HG02588 (cell line): ENCODE measurements around the gene GUCY2F.

Experiments used
- ATAC-seq: cut with Tn5 transposase; IDR thresholded peaks from one replicate; pipeline ENCODE4 v1.9.1; 2021; ENCODE audit warnings: mild to moderate bottlenecking, moderate library complexity; ENCODE audit not compliant: unreplicated experiment

Gene GUCY2F

GRCh38 chrX:109398061-109398460, 83.8 kb downstream of the GUCY2F start:
- no peak for ATAC-seq

DNA sequence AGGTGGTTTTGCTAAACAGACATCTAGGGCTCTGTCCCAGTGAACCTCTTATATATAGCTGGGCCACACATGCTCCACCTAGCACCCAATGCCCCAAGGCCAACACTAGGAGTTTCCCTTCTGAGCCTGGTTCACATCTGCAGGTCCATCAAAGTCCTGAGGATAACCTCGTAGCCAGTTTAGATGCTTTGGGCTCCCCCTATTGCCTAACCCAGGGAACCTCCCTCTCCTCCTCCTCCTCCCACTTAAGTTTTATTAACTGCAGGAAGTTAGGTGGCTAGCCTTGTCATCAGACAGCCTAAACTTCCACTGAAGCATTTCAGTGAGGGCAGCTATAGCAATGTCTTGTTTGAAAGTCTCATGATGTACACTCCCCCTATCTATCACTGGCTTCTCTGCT, 88.0 kb downstream of the GUCY2F start:
- peak; percentile 55 for ATAC-seq

GRCh38 chrX:109392895-109393294, 89.0 kb downstream of the GUCY2F start:
- ATAC-seq: no peak

DNA sequence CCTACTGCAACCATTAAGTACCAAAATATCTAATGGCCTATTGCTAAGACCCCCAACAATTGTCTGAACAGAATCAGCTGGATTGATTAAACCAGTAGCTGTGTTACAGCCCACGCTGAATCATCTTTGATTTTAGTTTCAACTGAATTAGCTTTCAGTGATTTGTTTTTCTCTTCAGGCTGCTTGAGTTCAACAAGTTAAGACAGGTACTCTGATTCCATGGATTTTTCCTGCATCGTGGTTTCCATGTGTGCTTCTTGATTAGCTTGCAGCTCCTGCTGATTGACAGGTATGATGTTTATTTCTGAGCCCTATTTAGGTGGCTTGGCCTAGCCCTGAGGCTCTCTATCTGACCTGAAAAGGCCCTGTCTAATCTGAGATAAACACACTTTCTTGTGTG, 91.3 kb downstream of the GUCY2F start:
- no peak for ATAC-seq

DNA sequence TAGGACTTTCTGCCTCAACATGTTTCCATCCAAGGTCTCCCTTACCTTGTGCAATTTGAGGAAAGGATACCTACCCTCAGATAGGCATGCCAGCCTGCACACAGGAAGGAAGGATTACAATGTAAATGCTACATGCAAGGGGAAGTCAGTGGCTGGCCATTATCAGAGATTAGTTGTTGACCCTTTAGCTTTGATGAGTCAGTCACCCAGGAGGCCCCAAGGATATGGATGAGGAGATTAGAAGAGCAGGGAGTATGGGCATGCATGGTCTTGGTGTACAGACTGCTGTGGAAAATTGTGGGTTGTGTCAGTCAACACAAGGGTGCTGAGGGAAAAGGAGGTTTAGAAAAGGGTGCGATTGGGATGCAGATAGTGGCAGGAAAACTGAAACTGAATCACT, 92.0 kb downstream of the GUCY2F start:
- no peak for ATAC-seq

GRCh38 chrX:109384699-109385098, 97.2 kb downstream of the GUCY2F start:
- ATAC-seq: no peak

GRCh38 chrX:109382332-109382731, 99.6 kb downstream of the GUCY2F start:
- ATAC-seq: no peak

DNA sequence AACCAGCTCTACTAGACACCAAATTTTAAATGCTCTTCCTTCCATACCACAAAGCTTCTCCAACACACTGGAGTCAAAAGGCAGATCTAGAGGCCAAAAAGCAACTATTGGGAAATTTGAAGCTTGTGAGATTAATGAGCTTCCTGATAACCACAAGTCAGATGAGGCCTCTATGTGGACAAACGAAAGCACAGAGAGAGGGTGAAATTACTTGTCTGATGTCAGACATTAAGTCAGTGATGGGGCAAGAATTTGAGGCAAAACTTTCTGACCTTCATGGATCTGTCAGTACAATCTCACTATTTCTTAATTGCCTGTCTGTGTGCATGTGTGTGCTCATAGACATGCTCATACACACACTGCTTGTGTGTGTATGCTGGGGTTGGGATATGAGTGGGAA, 103.6 kb downstream of the GUCY2F start:
- ATAC-seq: no peak

DNA sequence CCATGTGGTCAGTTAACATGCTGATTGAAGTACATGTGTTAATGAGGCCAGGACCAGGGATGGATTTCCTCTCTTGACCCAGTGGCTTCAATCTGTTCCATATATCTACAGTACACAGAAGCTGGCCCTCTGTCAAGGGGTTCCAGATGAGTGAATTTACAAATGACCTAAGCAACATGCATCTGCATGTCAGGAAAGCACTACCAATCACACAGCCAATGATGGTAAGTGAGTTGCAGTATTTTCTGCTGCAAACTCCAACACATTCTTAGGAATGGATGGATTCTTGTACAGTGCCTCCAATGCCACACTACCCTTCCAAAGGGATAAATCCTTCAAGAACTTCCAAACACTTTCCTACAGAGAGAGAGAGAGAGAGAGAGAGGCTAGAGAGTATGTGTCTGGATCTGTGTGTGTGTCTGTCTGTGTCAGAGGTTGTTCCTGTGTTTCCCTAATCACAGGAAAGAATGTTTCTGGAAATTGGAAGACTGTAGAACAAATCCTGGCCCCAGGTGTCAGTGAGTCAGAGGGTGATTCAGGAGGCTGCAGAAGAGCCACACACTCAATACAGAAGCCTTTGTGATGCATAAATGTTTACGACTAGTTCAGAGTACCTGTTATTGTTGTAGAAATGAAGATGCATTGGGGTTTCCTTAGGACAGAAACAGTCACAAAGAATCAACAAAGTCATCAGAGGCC, 107.5 kb downstream of the GUCY2F start:
- no peak for ATAC-seq

DNA sequence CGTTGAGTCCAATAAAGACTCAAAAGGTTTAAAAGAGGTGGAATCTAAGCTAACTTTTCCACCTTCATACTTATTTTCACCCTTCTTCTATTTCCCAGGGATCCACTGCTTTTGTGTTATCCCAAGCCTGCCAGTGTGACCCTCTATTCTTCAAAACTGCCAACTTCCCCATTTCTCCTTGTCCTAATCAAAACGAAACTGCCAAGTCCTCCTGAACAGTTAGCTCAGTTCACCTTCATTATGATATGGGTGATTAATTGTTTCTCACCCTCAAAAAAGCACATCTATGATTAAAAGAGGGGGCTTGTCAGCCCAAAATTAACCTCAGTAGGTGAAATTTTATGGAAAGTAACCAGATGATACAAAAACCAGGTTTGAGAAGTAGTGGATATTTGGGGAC, 108.4 kb downstream of the GUCY2F start:
- no peak for ATAC-seq

DNA sequence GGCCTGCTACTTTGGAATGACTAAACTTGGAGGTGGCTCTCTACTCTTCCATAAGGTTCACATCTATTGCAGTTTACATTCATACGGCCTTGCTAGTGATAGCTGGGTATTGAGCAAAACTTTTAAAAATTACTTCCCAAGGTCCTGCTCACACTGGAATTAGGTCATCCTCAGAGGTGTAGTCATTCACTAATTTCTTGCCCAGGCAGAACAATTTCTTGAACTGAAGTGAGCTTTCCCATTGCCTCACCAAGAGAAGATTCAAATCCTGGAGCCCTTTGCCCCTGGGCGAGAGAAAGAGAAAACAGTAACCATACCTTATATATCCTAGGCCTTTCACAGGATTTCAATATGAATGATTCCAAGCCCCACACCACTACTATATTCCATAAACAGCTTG, 109.2 kb downstream of the GUCY2F start:
- no peak for ATAC-seq

GRCh38 chrX:109372291-109372690, 109.6 kb downstream of the GUCY2F start:
- no peak for ATAC-seq

- no peak for ATAC-seq
These were observed 119.8 kb downstream of the GUCY2F start for GRCh38 chrX:109362101-109362500.

DNA sequence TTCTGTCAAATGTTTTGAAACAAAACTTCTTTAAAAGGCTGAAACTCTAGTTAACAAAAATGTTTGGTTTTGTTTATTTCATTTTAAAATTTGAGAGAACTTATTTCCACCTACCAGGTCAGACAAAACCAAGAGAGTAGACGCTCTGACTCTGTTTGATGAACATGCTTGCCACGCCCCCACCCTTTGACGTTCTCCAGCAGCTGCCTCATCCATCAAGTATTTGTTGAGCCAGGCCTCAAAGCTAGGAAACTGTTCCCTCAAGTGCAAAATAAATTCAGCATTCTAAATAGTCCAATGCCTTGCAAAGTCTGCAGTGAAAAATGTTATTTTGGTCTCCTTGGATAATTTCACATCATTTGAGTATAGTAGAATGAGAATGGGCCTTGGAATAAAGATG, 121.6 kb downstream of the GUCY2F start:
- ATAC-seq: no peak

DNA sequence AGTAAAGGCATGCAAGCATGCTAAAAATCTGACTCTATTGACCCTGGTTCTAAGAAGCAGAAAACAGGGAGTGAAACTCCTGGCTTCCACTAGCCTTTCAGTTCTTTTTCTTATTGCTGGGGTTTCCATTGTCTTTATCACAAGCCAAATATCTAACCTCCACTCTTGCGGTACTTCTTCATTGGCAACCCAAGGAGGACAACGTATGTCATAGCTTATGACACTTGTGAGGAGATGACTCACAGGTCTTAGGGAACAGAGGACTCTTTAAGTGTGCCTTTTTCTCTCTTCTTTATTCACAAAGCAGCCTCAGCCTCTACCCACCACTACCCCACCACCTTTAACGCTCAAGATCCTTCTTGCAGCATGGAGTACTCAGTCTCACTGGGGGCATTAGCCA, 124.2 kb downstream of the GUCY2F start:
- ATAC-seq: no peak

GRCh38 chrX:109356684-109357083, 125.2 kb downstream of the GUCY2F start:
- ATAC-seq: no peak

- no peak for ATAC-seq
These were observed 129.8 kb downstream of the GUCY2F start for GRCh38 chrX:109352066-109352588.

GRCh38 chrX:109351557-109351956, 130.3 kb downstream of the GUCY2F start:
- no peak for ATAC-seq

- ATAC-seq: no peak
These were observed 131.3 kb downstream of the GUCY2F start for GRCh38 chrX:109350551-109350950.

- no peak for ATAC-seq
These were observed 131.8 kb downstream of the GUCY2F start for GRCh38 chrX:109350051-109350450.

- ATAC-seq: no peak
These were observed 134.3 kb downstream of the GUCY2F start for GRCh38 chrX:109347632-109348031.

DNA sequence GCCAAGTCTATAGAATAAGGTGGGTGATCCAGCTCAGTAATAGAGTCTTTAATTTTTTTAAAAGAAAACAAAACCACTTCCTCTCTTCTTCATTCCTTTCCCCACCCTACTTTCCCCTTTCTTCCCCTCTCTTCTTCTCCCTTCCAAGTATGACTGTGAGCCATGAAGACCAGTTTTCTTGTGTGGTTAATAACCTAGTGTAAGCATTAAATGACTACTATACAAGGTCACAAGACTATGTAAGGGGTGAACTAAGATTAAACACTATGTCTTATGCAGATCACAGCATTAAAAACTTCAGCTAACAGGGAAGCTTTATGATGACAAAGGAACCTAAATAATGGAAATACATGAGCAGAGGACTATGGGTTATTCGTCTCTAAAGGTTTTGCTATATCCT, 135.4 kb downstream of the GUCY2F start:
- ATAC-seq: no peak

DNA sequence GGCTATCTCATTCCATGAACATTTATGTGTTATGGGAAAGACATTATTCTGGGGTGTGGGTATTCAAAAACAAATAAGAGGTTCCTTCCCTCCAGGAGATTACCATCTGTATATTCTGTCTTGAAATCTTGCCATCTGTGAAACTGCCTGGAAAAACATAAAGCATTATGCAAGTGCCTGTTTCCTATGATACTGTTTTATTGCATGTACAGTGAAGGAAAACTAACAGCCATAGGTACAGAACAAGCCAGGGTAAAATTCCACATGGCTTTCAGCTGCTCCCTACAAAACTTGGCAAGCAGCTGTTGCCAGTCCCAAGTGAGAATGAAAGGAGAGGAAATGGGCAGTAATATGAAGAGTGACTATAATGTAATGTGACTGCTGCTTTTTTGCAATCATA, 136.0 kb downstream of the GUCY2F start:
- no peak for ATAC-seq
